Endothelial cell (in vitro differentiated cells): Measurements from ENCODE around the gene ZEB2. TPM values are rescaled to one million over a fixed set of nuclear protein-coding genes. Genes with fewer than 3 reads are reported as not detected.

Source experiments
- DNase-seq: peaks from one replicate; pipeline ENCODE4 v3.0.0; 2021; ENCODE audit warnings: low spot score
- H3K27ac Mint-ChIP-seq: one replicate; pipeline ENCODE4 v1.8.0; 2021; ENCODE audit warnings: mixed read lengths, inconsistent platforms; ENCODE audit not compliant: unreplicated experiment
- H3K27me3 Mint-ChIP-seq: one replicate; pipeline ENCODE4 v1.8.0; 2021; ENCODE audit warnings: mild to moderate bottlenecking, moderate library complexity, mixed read lengths, inconsistent platforms; ENCODE audit not compliant: unreplicated experiment
- H3K36me3 Mint-ChIP-seq: one replicate; pipeline ENCODE4 v1.8.0; 2021; ENCODE audit warnings: mild to moderate bottlenecking, low read depth, mixed read lengths, inconsistent platforms; ENCODE audit not compliant: unreplicated experiment
- H3K4me1 Mint-ChIP-seq: one replicate; pipeline ENCODE4 v1.8.0; 2021; ENCODE audit warnings: mild to moderate bottlenecking, mixed read lengths, inconsistent platforms; ENCODE audit not compliant: unreplicated experiment
- H3K4me3 Mint-ChIP-seq: one replicate; pipeline ENCODE4 v1.8.0; 2021; ENCODE audit warnings: mild to moderate bottlenecking, mixed read lengths, inconsistent platforms; ENCODE audit not compliant: unreplicated experiment
- H3K9me3 Mint-ChIP-seq: one replicate; pipeline ENCODE4 v1.8.0; 2021; ENCODE audit warnings: mixed read lengths, inconsistent platforms; ENCODE audit not compliant: unreplicated experiment
- CTCF ChIP-seq: fragments of 200-600 bp; sonication (generic); IDR thresholded peaks from one replicate; pipeline ENCODE4 v1.5.0; 2021; ENCODE audit warnings: antibody characterized with exemption; ENCODE audit not compliant: unreplicated experiment
- total RNA-seq: library from RNA; stranded (reverse); fragmentation: NEBNext Ultra II Directional; extraction: Animal tissue kit (Norgen Biotek cat#: 25700); gene quantifications from one replicate; pipeline ENCODE4 v1.2.1, GENCODE V29; 2021; ENCODE audit not compliant: unreplicated experiment

ZEB2 gene
- total RNA-seq, 1 donor from 2014 or later = 109 TPM

GRCh38 chr2:144511937-144512336 is 8.0 kb downstream of the ZEB2 start:
- Mint-ChIP-seq H3K36me3 (peaks cover 34% of the 10 kb centered on the region), H3K4me1 (peaks cover 54% of the 10 kb centered on the region), H3K9me3 (no peaks in the 10 kb centered on the region), H3K4me3 (peak overlapping the region; percentile 52), H3K27ac (peak overlapping the region; percentile 44), H3K27me3 (peaks cover 5% of the 10 kb centered on the region)
- DNase-seq = no peak
- TF ChIP-seq CTCF = no peak

- no peak for DNase-seq
These were observed 8.6 kb downstream of the ZEB2 start for GRCh38 chr2:144511226-144511810.

GRCh38 chr2:144510294-144510991 is 9.5 kb downstream of the ZEB2 start:
- no peaks in the 10 kb centered on the region for H3K9me3 Mint-ChIP-seq
- peaks cover 26% of the 10 kb centered on the region for H3K36me3 Mint-ChIP-seq
- no peak for TF ChIP-seq CTCF
- H3K27ac Mint-ChIP-seq = peak overlapping the region; percentile 20
- peak overlapping the region; percentile 72 for H3K4me3 Mint-ChIP-seq
- DNase-seq = no peak
- peaks cover 51% of the 10 kb centered on the region for H3K4me1 Mint-ChIP-seq
- H3K27me3 Mint-ChIP-seq = no peaks in the 10 kb centered on the region

More at GRCh38 chr2:144511226-144511810, 8.6 kb downstream of the ZEB2 start:
- Mint-ChIP-seq H3K4me1 (peaks cover 54% of the 10 kb centered on the region), H3K9me3 (no peaks in the 10 kb centered on the region), H3K4me3 (peak overlapping the region; percentile 72), H3K27me3 (peaks cover 4% of the 10 kb centered on the region), H3K36me3 (peaks cover 33% of the 10 kb centered on the region), H3K27ac (no peak overlapping the region)
- no peak for TF ChIP-seq CTCF

GRCh38 chr2:144509879-144510221 is 10.1 kb downstream of the ZEB2 start:
- H3K4me1 Mint-ChIP-seq = peaks cover 49% of the 10 kb centered on the region
- no peak overlapping the region for H3K4me3 Mint-ChIP-seq
- no peak for TF ChIP-seq CTCF

More at GRCh38 chr2:144509879-144510221, 10.1 kb downstream of the ZEB2 start:
- Mint-ChIP-seq H3K36me3 (peaks cover 22% of the 10 kb centered on the region), H3K9me3 (no peaks in the 10 kb centered on the region), H3K27me3 (no peaks in the 10 kb centered on the region), H3K27ac (no peak overlapping the region)
- no peak for DNase-seq
